Left lobe of liver (tissue), 2 donors: ENCODE results near the gene TMEM232. TPM values are rescaled to one million over a fixed set of nuclear protein-coding genes. Genes with fewer than 3 reads are reported as not detected.
A peak's percentile ranks its signal among the peaks of the same experiment; 100 is the strongest.

Experiments used
- ATAC-seq: fragments of 200-7000 bp; cut with Tn5 transposase; one replicate; pipeline ENCODE4 v1.9.1; 2020; ENCODE audit warnings: mild to moderate bottlenecking, moderate library complexity
- DNase-seq: peaks from one replicate; pipeline ENCODE4 v3.0.0-alpha.2; 2020; ENCODE audit warnings: low spot score
- total RNA-seq: library from RNA; stranded (reverse); gene quantifications from one replicate; pipeline ENCODE4 v1.2.1, GENCODE V29; 2021
- donor health status: DM: no; HTN: no; CAD: no; lungs with moderate emphysema.
- donor health status: DM: no; HTN: yes; CAD: no.

TMEM232 gene
- total RNA-seq, 1 donor from 2014 or later: 1.5 TPM

- DNase-seq (no peak), ATAC-seq (no peak)
Observed at GRCh38 chr5:110435207-110435606, 291.3 kb downstream of the TMEM232 start.

GRCh38 chr5:110431603-110432002 is 294.9 kb downstream of the TMEM232 start:
- DNase-seq: no peak
- no peak for ATAC-seq

GRCh38 chr5:110414360-110414759 is 312.1 kb downstream of the TMEM232 start:
- ATAC-seq (peak; percentile 37), DNase-seq (no peak)

- DNase-seq: no peak
- ATAC-seq: no peak
Observed at GRCh38 chr5:110413856-110414255, 312.6 kb downstream of the TMEM232 start.

- ATAC-seq: no peak
- no peak for DNase-seq
Observed at GRCh38 chr5:110409571-110409970, 316.9 kb downstream of the TMEM232 start.

- ATAC-seq: no peak
Observed at GRCh38 chr5:110402562-110402961, 323.9 kb downstream of the TMEM232 start.

GRCh38 chr5:110401881-110402280 is 324.6 kb downstream of the TMEM232 start:
- DNase-seq (no peak), ATAC-seq (no peak)

More at GRCh38 chr5:110402562-110402961, 323.9 kb downstream of the TMEM232 start:
- DNase-seq: no peak

- no peak for ATAC-seq
Observed at GRCh38 chr5:110398951-110399350, 327.5 kb downstream of the TMEM232 start.

GRCh38 chr5:110397281-110397680 is 329.2 kb downstream of the TMEM232 start:
- ATAC-seq: no peak
- no peak for DNase-seq

More at GRCh38 chr5:110398951-110399350, 327.5 kb downstream of the TMEM232 start:
- DNase-seq: no peak

- ATAC-seq (no peak), DNase-seq (no peak)
Observed at GRCh38 chr5:110386782-110387181, 339.7 kb downstream of the TMEM232 start.

- no peak for ATAC-seq
- DNase-seq: no peak
Observed at GRCh38 chr5:110383231-110383630, 343.2 kb downstream of the TMEM232 start.

- ATAC-seq (no peak), DNase-seq (no peak)
Observed at GRCh38 chr5:110377943-110378342, 348.5 kb downstream of the TMEM232 start.

GRCh38 chr5:110377361-110377760 is 349.1 kb downstream of the TMEM232 start:
- DNase-seq (no peak), ATAC-seq (no peak)

- no peak for ATAC-seq
- DNase-seq: no peak
Observed at GRCh38 chr5:110376281-110376951, 350.1 kb downstream of the TMEM232 start.

GRCh38 chr5:110371725-110372041 is 354.8 kb downstream of the TMEM232 start:
- DNase-seq (no peak), ATAC-seq (no peak)

GRCh38 chr5:110371011-110371724 is 355.3 kb downstream of the TMEM232 start:
- DNase-seq: no peak
- no peak for ATAC-seq

Other genes starting within 250 kb of the TMEM232 start
- gene SLC25A46, start 12.3 kb upstream of the TMEM232 start, total RNA-seq: 27.3 TPM